Measurements from ENCODE around the gene MAP3K3.

- TF ChIP-seq CTCF (conservative IDR thresholded peaks at IDR 0.05; ENCODE audit: low read depth in 2 of 2) (no peak), EZH2 (IDR thresholded peaks at IDR 0.05; ENCODE audit: low read depth, unreplicated experiment) (no peak), REST (IDR thresholded peaks at IDR 0.05; ENCODE audit: unreplicated experiment) (no peak), EZH2phosphoT487 (IDR thresholded peaks at IDR 0.05; ENCODE audit: unreplicated experiment) (no peak), CREB1 (CRISPR knock-in tag; IDR thresholded peaks at IDR 0.05; ENCODE audit: low read depth) (no peak), ETS1 (IDR thresholded peaks at IDR 0.05) (no peak)
Observed at GRCh38 chr17:63718988-63719387, 96.8 kb downstream of the MAP3K3 start.
